ENCODE measurements around the gene ACO1.

The ACO1 gene

GRCh38 chr9:32376285-32376684, 8.2 kb upstream of the ACO1 start:
- Histone ChIP-seq H3K9ac (ENCODE audit: low read depth, low read length, poor library complexity, severe bottlenecking) (no peak overlapping the region), H2AFZ (ENCODE audit: low read length) (0 out of 2 replicates have a peak overlapping the region, but pooled peaks have one; percentile 3), H4K20me1 (ENCODE audit: insufficient read depth, low read length, poor library complexity, severe bottlenecking) (no peaks in the 10 kb centered on the region), H3F3A (ENCODE audit: low read depth) (no peaks in the 10 kb centered on the region), H3K27me3 (ENCODE audit: insufficient read depth, low read length, poor library complexity, severe bottlenecking) (no peaks in the 10 kb centered on the region), H3K36me3 (ENCODE audit: insufficient read depth, low read length) (no peaks in the 10 kb centered on the region), H3K9me3 (ENCODE audit: insufficient read depth, low read depth, low read length) (no peaks in the 10 kb centered on the region), H3K9me2 (replicated peaks; ENCODE audit: low read depth, low read length) (no peaks in the 10 kb centered on the region), H3K4me2 (ENCODE audit: low read depth, low read length, poor library complexity, severe bottlenecking) (no peak overlapping the region), H3K4me3 (ENCODE audit: low read length, poor library complexity, severe bottlenecking) (no peak overlapping the region), H3K4me1 (ENCODE audit: insufficient read depth, low read length, poor library complexity, severe bottlenecking) (peaks cover 6% of the 10 kb centered on the region), H3K79me2 (ENCODE audit: insufficient read depth, low read length) (no peaks in the 10 kb centered on the region)
- TF ChIP-seq, protein P1, sequence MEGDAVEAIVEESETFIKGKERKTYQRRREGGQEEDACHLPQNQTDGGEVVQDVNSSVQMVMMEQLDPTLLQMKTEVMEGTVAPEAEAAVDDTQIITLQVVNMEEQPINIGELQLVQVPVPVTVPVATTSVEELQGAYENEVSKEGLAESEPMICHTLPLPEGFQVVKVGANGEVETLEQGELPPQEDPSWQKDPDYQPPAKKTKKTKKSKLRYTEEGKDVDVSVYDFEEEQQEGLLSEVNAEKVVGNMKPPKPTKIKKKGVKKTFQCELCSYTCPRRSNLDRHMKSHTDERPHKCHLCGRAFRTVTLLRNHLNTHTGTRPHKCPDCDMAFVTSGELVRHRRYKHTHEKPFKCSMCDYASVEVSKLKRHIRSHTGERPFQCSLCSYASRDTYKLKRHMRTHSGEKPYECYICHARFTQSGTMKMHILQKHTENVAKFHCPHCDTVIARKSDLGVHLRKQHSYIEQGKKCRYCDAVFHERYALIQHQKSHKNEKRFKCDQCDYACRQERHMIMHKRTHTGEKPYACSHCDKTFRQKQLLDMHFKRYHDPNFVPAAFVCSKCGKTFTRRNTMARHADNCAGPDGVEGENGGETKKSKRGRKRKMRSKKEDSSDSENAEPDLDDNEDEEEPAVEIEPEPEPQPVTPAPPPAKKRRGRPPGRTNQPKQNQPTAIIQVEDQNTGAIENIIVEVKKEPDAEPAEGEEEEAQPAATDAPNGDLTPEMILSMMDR (conservative IDR thresholded peaks at IDR 0.05; ENCODE audit: low read length), result no peak
- TF ChIP-seq EZH2phosphoT487 (IDR thresholded peaks at IDR 0.05; ENCODE audit: borderline replicate concordance), result no peak

DNA sequence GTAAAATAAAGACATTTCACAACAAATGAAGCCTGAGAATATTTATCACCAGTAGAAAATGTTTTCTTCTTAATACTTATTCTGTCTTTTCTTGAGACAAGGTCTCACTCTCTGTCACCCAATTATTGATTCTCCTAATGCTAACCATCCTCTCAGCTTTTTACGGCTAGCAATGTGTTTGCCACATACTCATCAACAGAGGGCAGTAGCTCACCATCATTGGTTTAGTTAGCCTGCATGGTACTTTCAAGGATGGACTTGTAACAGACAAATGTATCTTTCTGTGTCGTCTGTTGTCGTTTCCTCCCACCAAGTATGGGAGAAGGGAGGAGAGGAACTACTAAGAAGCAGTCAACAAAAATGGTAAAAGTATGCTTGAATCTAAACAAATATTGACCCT, 5.9 kb upstream of the ACO1 start:
- Histone ChIP-seq H4K20me1 (ENCODE audit: insufficient read depth, low read length, poor library complexity, severe bottlenecking) (no peaks in the 10 kb centered on the region), H3F3A (ENCODE audit: low read depth) (no peaks in the 10 kb centered on the region), H3K9ac (ENCODE audit: low read depth, low read length, poor library complexity, severe bottlenecking) (no peak overlapping the region), H3K4me2 (ENCODE audit: low read depth, low read length, poor library complexity, severe bottlenecking) (peak overlapping the region; percentile 86), H3K36me3 (ENCODE audit: insufficient read depth, low read length) (no peaks in the 10 kb centered on the region), H3K79me2 (ENCODE audit: insufficient read depth, low read length) (no peaks in the 10 kb centered on the region), H3K9me2 (replicated peaks; ENCODE audit: low read depth, low read length) (no peaks in the 10 kb centered on the region), H3K27me3 (ENCODE audit: insufficient read depth, low read length, poor library complexity, severe bottlenecking) (peaks cover 8% of the 10 kb centered on the region), H3K4me1 (ENCODE audit: insufficient read depth, low read length, poor library complexity, severe bottlenecking) (peaks cover 6% of the 10 kb centered on the region), H2AFZ (ENCODE audit: low read length) (peak overlapping the region; percentile 80; the same call in 1 of the 2 replicates), H3K9me3 (ENCODE audit: insufficient read depth, low read depth, low read length) (no peaks in the 10 kb centered on the region), H3K4me3 (ENCODE audit: low read length, poor library complexity, severe bottlenecking) (peak overlapping the region; percentile 61)
- no peak for TF ChIP-seq EZH2phosphoT487 (IDR thresholded peaks at IDR 0.05; ENCODE audit: borderline replicate concordance)
- TF ChIP-seq, protein P1 (conservative IDR thresholded peaks at IDR 0.05; ENCODE audit: low read length), result peak; percentile 90

GRCh38 chr9:32378993-32379729, 5.3 kb upstream of the ACO1 start:
- peak overlapping the region; percentile 61 for H3K4me3 ChIP-seq (ENCODE audit: low read length, poor library complexity, severe bottlenecking)
- H3K36me3 ChIP-seq (ENCODE audit: insufficient read depth, low read length), result no peaks in the 10 kb centered on the region
- H3K9ac ChIP-seq (ENCODE audit: low read depth, low read length, poor library complexity, severe bottlenecking), result no peak overlapping the region
- H3K27me3 ChIP-seq (ENCODE audit: insufficient read depth, low read length, poor library complexity, severe bottlenecking), result peaks cover 8% of the 10 kb centered on the region
- H3K4me2 ChIP-seq (ENCODE audit: low read depth, low read length, poor library complexity, severe bottlenecking), result peak overlapping the region; percentile 86
- H3K79me2 ChIP-seq (ENCODE audit: insufficient read depth, low read length), result no peaks in the 10 kb centered on the region
- no peaks in the 10 kb centered on the region for H3F3A ChIP-seq (ENCODE audit: low read depth)
- peak overlapping the region; percentile 80 for H2AFZ ChIP-seq (ENCODE audit: low read length)
- peaks cover 9% of the 10 kb centered on the region for H3K4me1 ChIP-seq (ENCODE audit: insufficient read depth, low read length, poor library complexity, severe bottlenecking)
- no peaks in the 10 kb centered on the region for H3K9me3 ChIP-seq (ENCODE audit: insufficient read depth, low read depth, low read length)
- no peaks in the 10 kb centered on the region for H3K9me2 ChIP-seq (replicated peaks; ENCODE audit: low read depth, low read length)
- TF ChIP-seq, protein P1 (conservative IDR thresholded peaks at IDR 0.05; ENCODE audit: low read length), result peak; percentile 92
- no peak for TF ChIP-seq EZH2phosphoT487 (IDR thresholded peaks at IDR 0.05; ENCODE audit: borderline replicate concordance)
- H4K20me1 ChIP-seq (ENCODE audit: insufficient read depth, low read length, poor library complexity, severe bottlenecking), result no peaks in the 10 kb centered on the region

All from Loucy (cell line).